ENCODE data around the gene BRAF.
A peak's percentile ranks its signal among the peaks of the same experiment; 100 is the strongest.
"Not testable (repeated sequence)": the region's sequence is repeated elsewhere in the genome, so short reads cannot be mapped to it uniquely, and the experiment has no call there.

Gene BRAF

GRCh38 chr7:140918236-140918635 lies 6.5 kb downstream of the BRAF start:
- no peak for DNase-seq (ENCODE audit: low spot score)

- no peak for DNase-seq (ENCODE audit: low spot score)
These were observed 7.5 kb downstream of the BRAF start for GRCh38 chr7:140917258-140917657.

GRCh38 chr7:140915935-140916555 lies 8.7 kb downstream of the BRAF start:
- DNase-seq (ENCODE audit: low spot score) = no peak

- no peak for DNase-seq (ENCODE audit: low spot score)
These were observed 10.6 kb downstream of the BRAF start for GRCh38 chr7:140914083-140914482.

GRCh38 chr7:140913596-140913928 lies 11.2 kb downstream of the BRAF start:
- not testable (repeated sequence) for DNase-seq (ENCODE audit: low spot score)

GRCh38 chr7:140911746-140912145 lies 13.0 kb downstream of the BRAF start:
- no peak for DNase-seq (ENCODE audit: low spot score)

- no peak for DNase-seq (ENCODE audit: low spot score)
These were observed 15.1 kb downstream of the BRAF start for GRCh38 chr7:140909476-140910161.

GRCh38 chr7:140908361-140908760 lies 16.4 kb downstream of the BRAF start:
- no peak for DNase-seq (ENCODE audit: low spot score)

- DNase-seq (ENCODE audit: low spot score) = peak; percentile 46
These were observed 20.8 kb downstream of the BRAF start for GRCh38 chr7:140903741-140904480.

- peak; percentile 68 for DNase-seq (ENCODE audit: low spot score)
These were observed 22.3 kb downstream of the BRAF start for GRCh38 chr7:140902303-140902953.

- DNase-seq (ENCODE audit: low spot score) = no peak
These were observed 22.8 kb downstream of the BRAF start for GRCh38 chr7:140901941-140902302.

GRCh38 chr7:140899883-140900282 lies 24.8 kb downstream of the BRAF start:
- no peak for DNase-seq (ENCODE audit: low spot score)

- DNase-seq (ENCODE audit: low spot score) = no peak
These were observed 25.8 kb downstream of the BRAF start for GRCh38 chr7:140898786-140899536.

GRCh38 chr7:140896996-140897395 lies 27.7 kb downstream of the BRAF start:
- no peak for DNase-seq (ENCODE audit: low spot score)

GRCh38 chr7:140889645-140890044 lies 35.1 kb downstream of the BRAF start:
- DNase-seq (ENCODE audit: low spot score) = no peak

GRCh38 chr7:140889150-140889549 lies 35.6 kb downstream of the BRAF start:
- DNase-seq (ENCODE audit: low spot score) = no peak

GRCh38 chr7:140888087-140888486 lies 36.6 kb downstream of the BRAF start:
- DNase-seq (ENCODE audit: low spot score) = no peak

GRCh38 chr7:140885735-140886334 lies 38.9 kb downstream of the BRAF start:
- DNase-seq (ENCODE audit: low spot score) = no peak

GRCh38 chr7:140883378-140883777 lies 41.4 kb downstream of the BRAF start:
- no peak for DNase-seq (ENCODE audit: low spot score)

GRCh38 chr7:140882834-140883233 lies 41.9 kb downstream of the BRAF start:
- not testable (repeated sequence) for DNase-seq (ENCODE audit: low spot score)

GRCh38 chr7:140881507-140882228 lies 43.1 kb downstream of the BRAF start:
- peak; percentile 49 for DNase-seq (ENCODE audit: low spot score)
